DMS53 treated with DMSO at 0.1 percent for 48 hours (cell line): ENCODE data around the gene AARSD1.
"Not testable (repeated sequence)": the region's sequence is repeated elsewhere in the genome, so short reads cannot be mapped to it uniquely, and the experiment has no call there.

Experiments used
- DNase-seq: peaks from one replicate; lab custom pipeline; 2025; ENCODE audit not compliant: unreplicated experiment; lab: John Stamatoyannopoulos, UW

The AARSD1 gene, protein sequence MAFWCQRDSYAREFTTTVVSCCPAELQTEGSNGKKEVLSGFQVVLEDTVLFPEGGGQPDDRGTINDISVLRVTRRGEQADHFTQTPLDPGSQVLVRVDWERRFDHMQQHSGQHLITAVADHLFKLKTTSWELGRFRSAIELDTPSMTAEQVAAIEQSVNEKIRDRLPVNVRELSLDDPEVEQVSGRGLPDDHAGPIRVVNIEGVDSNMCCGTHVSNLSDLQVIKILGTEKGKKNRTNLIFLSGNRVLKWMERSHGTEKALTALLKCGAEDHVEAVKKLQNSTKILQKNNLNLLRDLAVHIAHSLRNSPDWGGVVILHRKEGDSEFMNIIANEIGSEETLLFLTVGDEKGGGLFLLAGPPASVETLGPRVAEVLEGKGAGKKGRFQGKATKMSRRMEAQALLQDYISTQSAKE

DNA sequence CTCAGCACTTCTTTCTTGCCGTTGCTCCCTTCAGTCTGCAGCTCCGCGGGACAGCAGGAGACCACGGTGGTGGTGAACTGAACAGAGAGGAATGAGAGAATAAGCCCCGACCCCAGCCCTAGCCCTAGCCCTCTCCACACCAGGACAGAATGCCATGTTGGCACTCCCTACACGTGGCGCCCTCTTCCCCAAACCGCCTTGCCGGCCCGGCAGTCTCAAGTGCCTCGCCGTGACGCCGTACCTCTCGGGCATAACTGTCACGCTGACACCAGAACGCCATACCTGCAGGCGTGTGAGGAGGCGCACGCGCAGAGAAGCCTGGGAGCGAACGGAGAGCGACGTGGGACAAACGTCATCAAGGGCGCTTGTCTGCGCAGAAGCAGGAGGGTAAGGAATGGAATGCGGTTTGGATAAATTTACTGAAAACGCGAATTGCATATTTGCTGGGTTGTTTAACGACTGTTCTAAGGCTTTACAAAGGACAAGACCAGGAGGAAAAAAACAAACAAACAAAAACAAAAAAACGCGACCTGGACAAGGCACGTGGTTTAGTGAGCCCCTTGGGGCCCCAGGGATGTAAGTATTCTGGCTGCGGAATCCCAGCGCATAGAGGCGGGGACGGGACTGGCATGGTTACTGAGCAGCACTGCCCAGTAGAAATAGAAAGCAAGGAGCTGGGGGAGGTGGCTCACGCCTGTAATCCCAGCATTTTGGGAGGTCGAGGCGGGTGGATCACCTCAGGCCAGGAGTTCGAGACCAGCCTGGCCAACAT, at the start of gene AARSD1:
AARSD1 (minus strand) TSS at position 294 of the 772 bp plus-strand sequence; CDS start at position 280, 14 bp downstream.
- DNase-seq, result peak; percentile 96

DNA sequence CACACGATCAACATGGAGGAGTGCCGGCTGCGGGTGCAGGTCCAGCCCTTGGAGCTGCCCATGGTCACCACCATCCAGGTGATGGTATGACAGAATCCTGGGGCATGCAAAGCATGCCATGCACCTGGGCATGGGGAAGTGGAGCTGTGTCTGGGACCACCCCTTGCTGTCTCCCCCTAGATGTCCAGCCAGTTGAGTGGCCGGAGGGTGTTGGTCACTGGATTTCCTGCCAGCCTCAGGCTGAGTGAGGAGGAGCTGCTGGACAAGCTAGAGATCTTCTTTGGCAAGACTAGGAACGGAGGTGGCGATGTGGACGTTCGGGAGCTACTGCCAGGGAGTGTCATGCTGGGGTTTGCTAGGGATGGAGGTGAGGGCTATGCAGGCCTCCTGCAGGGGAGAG, 49.0 kb upstream of the AARSD1 start:
- no peak for DNase-seq

DNA sequence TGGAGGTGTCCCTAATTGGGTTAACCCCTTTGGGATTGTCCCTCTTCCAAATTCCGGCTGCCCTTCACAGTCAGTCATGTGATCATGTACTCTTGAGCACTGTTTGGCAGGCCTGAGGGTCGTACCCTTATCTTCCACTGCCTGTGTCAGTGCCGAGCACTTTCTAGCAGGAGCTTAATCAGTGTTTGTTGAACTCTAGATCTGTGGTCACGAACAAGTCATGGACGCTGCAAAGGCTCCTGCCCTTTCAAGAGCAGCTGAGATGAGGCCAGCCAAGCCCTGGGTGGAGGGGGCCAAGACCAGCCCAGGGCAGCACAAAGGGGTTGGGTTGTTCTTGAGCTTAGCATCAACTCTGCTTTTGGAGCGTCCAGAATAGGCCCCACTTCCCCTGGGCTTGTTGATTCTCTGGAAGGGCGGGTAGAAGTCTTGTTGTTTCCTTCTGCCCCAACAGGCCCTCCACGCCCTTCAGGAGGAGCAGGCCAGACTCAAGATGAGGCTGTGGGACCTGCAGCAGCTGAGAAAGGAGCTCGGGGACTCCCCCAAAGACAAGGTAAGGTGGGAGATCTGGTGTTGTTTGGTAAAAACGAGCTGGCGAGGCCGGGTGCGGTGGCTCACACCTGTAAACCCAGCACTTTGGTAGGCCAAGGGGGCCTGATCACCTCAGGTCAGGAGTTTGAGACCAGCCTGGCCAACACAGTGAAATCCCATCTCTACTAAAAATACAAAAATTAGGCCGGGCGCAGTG, 47.6 kb upstream of the AARSD1 start:
- DNase-seq, result no peak

DNA sequence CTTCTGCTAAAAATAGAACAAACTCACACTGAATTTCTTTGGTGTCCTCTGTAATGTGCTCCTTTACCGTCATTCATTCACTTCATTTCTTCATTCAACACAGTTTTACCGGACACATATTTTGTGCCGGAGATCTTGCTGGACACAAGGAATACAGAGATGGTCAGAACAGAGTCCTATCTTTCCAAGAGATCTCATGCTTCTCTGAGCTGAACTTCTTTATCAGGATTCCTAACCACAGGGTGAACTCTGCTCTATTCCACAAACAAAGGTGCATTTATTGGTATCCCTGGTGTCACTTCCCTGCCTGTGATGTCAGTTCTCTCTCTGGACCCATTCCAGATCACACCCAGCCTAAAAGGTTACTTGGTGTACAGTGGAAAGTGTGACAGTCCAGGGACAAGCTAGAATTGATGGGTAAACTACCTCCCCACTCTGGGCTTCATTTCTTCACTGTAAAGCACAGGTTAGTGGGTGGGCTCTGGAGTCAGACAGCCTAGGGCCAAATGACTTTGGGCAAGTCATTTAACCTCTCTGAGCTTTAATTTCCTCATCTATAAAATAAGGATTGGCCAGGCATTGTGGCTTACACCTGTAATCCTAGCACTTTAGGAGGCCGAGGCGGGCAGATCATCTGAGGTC, 46.5 kb upstream of the AARSD1 start:
- no peak for DNase-seq

DNA sequence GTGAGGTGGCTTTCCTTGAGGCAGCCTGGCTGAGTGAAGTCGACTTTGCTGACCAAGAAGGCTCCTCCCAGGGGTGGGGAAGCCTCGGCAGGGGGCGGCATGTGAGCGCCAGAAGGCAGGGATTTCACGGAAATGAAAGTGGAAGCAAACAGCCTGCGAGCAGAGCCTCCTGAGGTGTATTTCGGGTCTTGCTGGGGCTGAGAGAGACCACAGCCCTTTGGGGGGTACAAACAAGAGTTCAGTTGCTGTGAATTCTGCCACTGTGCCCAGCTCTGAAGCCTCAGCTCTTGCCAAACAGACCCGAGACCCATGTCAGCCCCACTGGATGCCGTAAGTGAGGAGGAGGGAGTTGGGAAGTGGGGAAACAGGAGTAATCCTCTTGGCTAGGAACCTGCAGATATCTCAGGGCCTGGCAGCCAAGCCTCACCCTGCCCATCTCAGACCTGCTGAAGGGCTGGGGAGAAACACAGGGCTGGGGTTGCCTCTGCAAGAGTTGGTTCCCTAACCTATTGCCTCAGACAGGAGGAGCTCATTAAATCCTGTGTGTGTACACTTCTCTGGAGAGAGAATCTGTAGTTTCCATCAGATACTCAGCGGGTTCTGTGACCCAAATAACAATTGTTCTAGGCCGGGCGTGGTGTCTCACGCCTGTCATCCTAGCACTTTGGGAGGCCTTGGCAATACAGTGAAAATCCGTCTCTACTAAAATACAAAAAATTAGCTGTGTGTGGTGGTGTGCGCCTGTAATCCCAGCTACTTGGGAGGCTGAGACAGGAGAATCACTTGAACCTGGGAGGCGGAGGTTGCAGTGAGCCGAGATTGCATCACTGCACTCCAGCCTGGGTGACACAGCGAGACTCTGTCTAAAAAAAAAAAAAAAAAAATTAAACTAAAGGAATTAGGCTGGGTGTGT, 42.6 kb upstream of the AARSD1 start, which contains the start of gene IFI35:
IFI35 (plus strand) TSS at position 146 of the 913 bp plus-strand sequence; CDS start at position 310, 164 bp downstream.
- peak; percentile 80 for DNase-seq

DNA sequence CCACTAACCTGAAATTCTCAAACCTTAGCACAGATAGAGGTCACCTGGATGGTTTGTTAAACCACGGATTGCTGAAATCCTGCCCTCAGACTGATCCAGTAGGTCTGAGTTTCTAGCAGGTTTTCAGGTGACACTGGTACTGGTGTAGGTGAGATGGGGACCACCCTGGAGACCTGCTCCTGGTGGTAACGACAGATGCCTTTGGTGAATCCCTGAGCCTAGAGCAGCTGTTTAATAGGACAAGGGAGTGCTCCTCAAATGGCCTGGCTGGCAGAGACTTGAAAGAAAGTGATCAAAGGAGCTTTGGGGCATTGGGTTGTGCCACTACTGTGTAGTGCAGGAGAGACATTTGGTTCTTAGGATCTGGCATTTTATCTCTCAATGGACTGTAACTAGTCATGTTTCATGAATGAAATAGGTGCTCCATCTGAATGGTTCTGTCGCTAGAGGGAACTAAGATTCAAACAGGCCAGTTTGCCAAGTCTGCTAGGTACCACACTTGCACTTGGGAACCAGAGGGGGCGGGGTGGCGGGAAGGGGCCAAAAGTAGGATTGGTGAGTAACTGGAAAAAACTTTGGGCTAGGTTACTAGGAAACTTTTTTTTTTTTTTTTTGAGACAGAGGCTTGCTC, 39.4 kb upstream of the AARSD1 start:
- DNase-seq, result no peak

DNA sequence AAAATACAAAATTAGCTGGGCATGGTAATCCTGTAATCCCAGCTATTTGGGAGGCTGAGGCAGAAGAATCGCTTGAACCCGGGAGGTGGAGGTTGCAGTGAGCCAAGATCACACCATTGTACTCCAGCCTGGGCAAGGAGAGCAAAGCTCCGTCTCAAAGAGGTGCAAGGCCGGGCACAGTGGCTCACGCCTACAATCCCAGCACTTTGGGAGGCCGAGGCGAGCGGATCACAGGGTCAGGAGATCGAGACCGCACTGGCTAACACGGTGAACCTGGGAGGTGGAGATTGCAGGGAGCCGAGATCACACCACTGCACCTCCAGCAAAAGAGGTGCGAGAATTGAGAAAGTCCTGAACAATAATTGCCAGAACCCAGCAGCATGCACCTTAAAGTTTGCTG, 36.6 kb upstream of the AARSD1 start:
- not testable (repeated sequence) for DNase-seq

DNA sequence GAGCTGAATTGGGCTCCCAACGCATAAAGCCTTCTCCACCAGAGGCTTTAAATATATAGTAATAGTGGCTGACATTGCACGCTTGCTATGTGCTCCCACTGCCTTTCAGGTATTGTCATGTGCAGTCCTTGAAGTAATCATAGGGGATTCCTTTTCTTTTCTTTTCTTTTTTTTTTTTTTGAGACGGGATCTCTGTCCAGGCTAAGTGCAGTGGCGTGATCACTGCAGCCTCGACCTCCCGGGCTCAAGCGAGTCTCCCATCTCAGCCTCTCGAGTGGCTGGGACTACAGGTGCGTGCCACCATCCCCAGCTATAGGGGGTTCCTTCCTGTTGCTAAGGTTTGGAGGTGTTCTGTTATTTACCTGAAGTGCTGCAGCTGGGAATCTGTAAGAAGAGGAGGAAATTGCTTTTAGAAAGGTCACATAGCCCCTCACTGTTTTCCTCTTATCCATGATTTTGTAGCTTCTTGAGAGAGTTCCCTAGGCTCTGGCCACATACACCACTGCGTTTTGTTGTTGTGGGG, 34.8 kb upstream of the AARSD1 start:
- DNase-seq, result no peak

DNA sequence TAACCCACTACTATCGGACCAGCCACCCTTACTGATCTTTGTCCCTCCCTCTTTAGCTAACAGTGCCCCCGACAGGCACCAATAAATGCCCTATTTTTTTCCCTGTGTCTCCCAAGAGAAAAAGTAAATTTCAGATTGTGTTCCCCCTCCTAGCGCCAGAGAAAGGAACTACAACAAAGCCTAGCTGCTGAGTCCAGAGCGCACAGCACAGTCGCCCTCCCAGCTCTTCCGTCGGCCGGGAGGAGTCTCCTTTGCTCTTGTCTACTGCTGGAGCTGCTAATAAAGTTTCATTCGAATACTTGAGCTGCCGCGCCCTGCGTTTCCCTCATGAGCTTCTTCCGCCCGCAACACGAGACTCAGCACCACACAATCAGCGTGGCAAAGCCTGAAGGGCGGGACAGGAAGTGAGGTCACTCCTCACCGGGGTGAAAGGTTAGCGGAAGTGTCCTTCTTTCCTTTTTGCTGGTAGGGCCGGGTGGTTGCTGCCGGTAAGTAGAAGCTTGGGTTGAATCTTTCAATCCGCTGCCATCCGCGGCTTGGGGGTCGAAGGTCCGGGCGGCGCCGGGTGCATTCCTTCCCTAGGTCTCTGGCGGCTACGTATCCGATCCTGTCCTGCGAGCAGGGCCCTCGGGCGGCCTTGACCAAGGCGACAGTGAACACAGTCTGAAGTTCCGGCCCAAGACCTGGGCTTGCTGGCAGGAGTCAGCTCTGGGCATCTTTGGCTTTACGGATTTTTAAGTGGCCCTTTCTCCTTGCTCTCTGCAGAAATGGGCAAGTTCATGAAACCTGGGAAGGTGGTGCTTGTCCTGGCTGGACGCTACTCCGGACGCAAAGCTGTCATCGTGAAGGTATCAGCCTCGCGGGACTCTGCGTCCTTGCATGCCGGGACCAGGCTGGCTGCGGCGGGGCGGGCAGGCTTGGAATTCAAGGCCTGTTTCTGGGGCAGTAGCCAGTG, 34.0 kb upstream of the AARSD1 start, which contains the start of gene RPL27:
RPL27 (plus strand) TSS at position 436 of the 955 bp plus-strand sequence; CDS start at position 768, 332 bp downstream.
- DNase-seq, result peak; percentile 99

DNA sequence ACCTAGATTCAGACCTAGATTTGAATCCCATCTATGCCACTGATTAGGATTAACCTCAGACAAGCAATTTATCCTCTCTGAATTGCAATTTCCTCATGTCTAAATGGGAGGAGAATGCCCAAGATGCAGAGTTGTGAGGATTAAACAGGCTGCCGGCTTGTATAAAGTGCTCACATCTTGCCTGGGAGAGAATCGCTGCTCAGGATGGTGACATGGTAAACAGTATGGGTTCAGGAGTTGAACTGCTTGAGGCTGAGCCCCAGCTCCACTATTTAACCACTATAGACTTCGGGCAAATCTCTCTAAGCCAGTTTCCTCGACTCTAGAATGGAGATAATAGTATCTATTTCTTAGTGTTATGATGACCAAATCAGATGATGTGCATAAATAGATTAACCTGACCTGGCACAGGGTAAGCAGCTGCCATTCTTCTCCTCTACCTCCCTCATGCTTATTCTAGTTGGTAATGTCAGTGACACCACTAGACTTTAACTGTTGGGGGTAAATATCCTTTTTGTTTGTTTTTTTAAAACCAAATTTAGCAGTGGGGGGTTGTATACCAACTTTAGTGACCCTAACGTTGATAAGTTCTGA, 33.2 kb upstream of the AARSD1 start:
- no peak for DNase-seq

DNA sequence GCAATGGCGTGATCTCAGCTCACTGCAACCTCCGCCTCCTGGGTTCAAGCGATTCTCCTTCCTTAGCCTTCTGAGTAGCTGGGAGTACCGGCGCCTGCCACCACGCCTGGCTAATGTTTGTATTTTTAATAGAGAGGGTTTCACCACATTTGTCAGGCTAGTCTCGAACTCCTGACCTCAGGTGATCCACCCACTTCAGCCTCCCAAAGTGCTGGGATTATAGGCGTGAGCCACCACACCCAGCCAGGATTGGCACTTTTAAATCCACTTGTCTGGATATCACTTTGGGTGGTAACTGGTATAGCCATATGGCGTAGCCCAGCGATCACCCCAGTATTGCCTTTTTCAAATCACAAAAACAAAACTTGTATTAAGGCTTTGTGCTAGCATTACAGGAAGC, 29.7 kb upstream of the AARSD1 start:
- DNase-seq, result not testable (repeated sequence)

DNA sequence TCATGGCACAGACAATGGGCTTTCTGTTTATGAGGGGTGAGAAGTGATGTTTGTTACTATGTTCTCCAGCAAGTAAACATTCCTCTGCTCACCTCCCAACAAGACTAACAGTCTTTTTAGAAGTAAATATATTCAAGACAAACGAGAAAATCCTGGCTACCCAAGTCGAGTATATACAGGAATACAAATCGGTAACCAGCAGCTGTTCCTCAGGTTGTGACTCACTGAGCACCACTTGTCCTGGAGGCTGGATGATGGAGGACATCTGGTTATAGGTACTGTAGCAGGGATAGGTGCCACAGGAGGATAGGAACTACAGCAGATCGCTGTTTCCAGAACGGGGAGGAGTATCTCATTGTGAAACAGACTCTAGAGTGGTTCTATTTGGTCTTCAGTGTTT, 28.6 kb upstream of the AARSD1 start:
- no peak for DNase-seq

DNA sequence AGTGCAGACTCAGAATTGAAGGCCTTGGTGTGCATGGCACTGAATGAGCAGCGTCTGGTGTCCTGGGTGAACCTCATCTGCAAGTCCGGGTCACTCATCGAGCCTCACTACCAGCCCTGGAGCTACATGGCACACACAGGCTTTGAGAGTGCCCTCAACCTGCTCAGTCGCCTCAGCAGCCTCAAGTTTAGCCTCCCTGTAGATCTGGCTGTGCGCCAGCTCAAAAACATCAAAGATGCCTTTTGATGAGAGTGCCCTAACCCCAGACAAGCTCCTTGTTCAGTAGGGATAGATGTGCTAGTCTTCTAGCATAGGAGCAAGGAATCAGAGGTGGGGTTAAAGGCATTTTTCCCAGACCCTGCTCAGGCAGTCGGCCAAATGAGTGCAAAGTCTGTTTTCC, 27.2 kb upstream of the AARSD1 start:
- DNase-seq, result no peak

DNA sequence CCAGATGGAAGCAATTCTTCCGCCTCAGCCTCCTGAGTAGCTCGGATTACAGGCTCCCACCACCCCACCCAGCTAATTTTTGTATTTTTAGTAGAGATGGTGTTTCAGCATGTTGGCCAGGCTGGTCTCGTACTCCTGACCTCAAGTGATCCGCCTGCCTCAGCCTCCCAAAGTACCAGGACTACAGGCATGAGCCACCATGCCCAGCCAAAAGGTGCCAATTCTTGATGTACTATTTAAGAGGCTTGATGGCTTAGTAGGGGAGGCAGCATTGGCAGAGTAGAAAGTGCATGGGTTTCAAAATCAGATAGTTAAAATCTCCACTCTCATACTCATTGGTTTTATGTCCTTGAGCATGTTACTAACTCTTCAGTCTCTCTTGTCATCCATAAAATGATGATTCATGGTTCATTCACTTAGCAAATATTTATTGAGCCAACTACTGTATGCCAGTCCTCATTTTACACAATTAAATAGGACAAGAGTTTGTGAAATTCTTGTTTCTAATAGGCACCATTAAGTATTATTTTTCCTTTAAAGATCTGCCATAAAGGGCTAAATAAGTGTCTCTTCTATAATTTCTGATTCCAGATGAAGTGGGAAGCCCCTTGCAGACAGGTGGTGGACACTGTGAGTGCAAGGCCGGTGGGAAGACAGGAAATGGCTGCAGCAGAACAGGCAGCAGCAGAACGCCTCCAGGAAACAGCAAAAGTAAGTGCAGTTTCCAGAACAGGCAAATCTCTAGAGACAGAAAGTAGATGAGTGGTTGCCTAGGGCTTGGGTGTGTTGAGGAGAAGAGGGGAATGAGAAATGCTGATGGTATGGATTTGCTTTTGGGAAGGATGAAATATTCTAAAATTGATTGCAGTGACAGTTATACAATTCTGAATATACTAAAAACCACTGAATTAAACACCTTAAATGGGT, 25.7 kb upstream of the AARSD1 start:
- peak; percentile 65 for DNase-seq

DNA sequence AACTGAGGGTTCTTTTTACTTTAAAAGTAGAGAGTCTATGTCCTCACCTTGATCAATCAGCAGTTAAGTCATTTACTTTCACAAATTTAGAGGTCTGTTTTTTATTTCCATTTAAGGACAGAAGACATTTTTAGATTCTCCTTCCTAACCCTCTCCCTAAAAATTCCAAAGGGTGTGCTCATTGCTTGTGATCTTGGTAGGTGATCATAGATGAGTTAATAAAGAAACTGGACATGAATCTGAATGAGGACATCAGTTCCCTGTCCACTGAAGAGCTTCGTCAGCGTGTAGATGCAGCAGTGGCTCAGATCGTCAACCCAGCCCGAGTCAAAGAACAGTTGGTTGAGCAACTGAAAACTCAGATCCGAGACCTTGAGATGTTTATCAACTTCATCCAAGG, 24.9 kb upstream of the AARSD1 start:
- no peak for DNase-seq

DNA sequence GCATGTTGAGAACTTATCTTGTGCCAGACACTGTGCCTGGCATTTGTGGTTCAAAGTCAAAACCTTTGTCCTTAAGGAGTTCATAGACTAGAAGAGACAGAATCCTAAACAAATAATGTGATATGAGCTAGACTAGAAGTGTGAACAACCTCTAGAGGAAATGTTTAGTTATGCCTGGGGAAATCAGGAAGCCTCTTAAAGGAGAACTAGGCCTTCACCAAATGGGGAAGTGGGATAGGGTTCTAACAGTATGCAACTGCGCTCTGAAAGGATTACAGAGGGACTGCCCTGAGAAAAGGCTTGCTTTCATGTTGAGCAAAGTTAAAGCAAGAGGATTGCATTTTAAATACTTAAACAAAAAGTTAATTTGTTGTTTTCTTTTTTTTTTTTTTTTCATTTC, 21.0 kb upstream of the AARSD1 start:
- no peak for DNase-seq
